GM12892 (cell line): Measurements from ENCODE around the gene MIX23.

ENCODE experiments used
- POLR2A ChIP-seq: IDR thresholded peaks from 2 replicates; pipeline ENCODE4 v1.6.1; 2011; ENCODE audit warnings: low read depth, low read length, control low read depth
- POLR2AphosphoS5 ChIP-seq: IDR thresholded peaks from 2 replicates; pipeline ENCODE4 v1.6.1; 2011; ENCODE audit warnings: low read depth, low read length, control low read depth

DNA sequence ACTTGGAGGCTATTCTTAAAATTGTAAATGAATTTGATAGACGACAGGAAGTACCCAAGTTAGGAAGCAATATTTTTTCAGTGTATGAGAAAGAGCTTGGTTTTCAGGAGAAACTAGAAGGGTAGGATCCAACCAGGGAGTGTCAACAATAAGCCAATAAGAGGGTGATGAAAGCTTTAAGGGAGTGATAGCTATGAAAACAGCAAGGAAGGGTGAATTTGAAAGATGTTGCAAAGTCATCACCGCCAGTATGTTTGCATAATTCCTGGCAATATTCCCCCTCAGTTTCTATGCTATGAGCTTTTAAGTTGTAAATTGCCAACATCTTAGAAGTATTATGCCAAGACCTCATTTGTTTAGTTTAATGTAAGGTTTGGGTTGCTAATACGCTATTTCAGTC is 69.8 kb downstream of the MIX23 start:
- TF ChIP-seq POLR2AphosphoS5 (no peak), POLR2A (no peak)
